ENCODE measurements around the gene PAM16.
"Not testable (repeated sequence)": the region's sequence is repeated elsewhere in the genome, so short reads cannot be mapped to it uniquely, and the experiment has no call there.

Gene PAM16

DNA sequence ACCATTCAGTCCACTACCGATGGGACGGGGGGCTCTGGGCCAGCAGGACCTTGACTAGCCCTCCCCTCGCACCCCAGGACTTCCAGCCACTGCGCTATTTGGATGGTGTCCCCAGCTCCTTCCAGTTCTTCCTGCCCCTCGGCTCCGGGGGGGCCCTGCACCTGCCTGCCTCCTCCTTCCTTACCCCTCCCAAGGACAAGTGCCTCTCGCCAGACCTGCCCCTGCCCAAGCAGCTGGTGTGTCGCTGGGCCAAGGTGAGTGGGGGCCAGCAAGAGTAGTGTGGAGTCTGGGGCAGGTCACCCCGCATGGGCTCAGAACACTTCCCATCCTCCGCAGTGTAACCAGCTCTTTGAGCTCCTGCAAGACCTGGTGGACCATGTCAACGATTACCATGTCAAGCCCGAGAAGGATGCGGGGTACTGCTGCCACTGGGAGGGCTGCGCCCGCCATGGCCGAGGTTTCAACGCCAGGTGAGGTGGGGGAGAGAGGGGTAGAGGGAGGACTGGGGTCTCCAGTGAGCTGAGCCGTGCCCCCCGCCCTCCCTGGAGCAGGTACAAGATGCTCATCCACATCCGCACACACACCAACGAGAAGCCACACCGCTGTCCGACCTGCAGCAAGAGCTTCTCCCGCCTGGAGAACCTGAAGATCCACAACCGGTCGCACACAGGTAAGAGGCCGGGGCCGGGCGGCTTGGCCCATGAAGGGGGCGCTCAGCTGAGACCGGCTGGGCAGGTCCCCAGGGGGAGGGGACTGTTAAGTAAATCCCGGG is 16.2 kb downstream of the PAM16 start:
- TF ChIP-seq, protein P1, sequence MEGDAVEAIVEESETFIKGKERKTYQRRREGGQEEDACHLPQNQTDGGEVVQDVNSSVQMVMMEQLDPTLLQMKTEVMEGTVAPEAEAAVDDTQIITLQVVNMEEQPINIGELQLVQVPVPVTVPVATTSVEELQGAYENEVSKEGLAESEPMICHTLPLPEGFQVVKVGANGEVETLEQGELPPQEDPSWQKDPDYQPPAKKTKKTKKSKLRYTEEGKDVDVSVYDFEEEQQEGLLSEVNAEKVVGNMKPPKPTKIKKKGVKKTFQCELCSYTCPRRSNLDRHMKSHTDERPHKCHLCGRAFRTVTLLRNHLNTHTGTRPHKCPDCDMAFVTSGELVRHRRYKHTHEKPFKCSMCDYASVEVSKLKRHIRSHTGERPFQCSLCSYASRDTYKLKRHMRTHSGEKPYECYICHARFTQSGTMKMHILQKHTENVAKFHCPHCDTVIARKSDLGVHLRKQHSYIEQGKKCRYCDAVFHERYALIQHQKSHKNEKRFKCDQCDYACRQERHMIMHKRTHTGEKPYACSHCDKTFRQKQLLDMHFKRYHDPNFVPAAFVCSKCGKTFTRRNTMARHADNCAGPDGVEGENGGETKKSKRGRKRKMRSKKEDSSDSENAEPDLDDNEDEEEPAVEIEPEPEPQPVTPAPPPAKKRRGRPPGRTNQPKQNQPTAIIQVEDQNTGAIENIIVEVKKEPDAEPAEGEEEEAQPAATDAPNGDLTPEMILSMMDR (IDR thresholded peaks at IDR 0.05; ENCODE audit: extremely low read depth, missing control alignments) = no peak
- no peak for DNase-seq (ENCODE audit: low spot score)

DNA sequence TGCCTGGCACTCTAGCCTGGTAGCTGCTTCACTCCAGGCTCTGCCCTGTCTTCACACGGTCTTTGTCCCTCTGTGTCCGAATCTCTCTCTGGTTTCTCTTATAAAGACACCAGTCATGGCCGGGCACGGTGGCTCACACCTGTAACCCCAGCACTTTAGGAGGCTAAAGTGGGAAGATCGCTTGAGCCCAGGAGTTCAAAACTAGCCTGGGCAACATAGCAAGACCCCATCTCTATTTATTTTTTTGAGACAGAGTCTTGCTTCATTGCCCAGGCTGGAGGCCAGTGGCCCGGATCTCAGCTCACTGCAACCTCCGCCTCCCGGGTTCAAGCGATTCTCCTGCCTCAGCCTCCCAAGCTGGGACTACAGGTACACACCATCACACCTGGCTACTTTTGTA is 17.4 kb downstream of the PAM16 start:
- not testable (repeated sequence) for DNase-seq (ENCODE audit: low spot score)

DNA sequence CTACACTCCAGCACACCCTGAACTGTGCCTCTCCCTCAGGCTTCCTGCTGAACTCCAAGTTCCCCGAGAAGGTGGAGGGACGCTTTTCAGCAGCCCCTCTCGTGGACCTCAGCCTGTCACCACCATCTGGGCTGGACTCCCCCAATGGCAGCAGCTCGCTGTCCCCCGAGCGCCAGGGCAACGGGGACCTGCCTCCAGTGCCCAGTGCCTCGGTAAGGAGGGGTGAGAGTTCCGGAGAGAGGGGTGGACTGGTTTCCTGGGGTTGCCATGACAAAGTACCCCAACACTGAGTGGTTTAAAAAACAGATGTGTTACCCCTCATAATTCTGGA is 17.8 kb downstream of the PAM16 start:
- TF ChIP-seq, protein P1 (IDR thresholded peaks at IDR 0.05; ENCODE audit: extremely low read depth, missing control alignments) = no peak
- DNase-seq (ENCODE audit: low spot score) = no peak

DNA sequence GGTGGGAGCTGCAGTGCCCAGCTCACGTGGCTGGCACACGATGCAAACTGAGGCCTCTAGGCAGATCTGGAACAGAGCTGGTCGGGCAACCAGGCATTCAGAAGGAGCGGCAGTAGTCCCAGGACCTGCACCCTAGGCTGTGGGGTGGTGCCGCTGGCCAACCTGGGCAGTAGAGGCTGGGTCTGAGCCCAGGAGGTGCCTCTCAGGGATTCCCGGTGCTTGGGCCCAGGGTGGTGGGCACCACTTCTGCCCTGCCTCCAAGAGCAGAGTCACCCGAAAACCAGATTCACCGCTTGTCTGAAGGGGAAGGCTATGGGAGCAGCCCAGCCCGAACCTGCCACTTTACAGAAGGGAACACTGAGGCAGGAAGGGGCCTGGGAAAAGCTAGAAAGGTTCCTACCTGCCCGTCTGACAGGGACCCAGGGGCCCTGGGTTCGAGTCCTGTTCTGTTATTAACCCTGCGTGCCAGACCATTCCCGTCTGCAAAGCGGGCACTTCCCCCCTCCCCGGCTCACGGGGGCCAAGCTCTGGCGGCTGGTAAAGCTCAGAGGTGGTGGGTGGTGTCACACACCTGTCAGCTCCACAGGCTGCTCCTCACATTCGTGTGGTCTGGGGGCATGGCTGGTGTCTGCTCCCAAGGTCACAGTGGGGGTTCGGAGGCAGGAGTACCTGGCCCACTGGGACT is 18.4 kb downstream of the PAM16 start:
- TF ChIP-seq, protein P1 (IDR thresholded peaks at IDR 0.05; ENCODE audit: extremely low read depth, missing control alignments) = no peak
- no peak for DNase-seq (ENCODE audit: low spot score)

DNA sequence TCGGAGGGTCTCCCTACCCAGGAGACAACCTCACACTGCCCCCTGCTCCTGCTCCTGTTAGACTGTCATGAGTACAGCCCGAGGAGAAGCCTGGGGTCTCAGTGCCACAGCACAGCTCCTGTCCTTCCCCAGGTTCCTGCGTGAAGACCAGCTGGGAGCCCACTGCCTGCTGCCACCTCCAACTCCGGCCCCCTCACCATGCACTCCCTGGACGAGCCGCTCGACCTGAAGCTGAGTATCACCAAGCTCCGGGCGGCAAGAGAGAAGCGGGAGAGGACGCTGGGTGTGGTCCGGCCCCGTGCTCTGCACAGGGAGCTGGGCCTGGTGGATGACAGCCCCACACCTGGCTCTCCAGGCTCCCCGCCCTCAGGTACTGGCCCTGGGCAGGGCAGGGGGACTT is 19.0 kb downstream of the PAM16 start:
- TF ChIP-seq, protein P1 (IDR thresholded peaks at IDR 0.05; ENCODE audit: extremely low read depth, missing control alignments) = no peak
- no peak for DNase-seq (ENCODE audit: low spot score)

DNA sequence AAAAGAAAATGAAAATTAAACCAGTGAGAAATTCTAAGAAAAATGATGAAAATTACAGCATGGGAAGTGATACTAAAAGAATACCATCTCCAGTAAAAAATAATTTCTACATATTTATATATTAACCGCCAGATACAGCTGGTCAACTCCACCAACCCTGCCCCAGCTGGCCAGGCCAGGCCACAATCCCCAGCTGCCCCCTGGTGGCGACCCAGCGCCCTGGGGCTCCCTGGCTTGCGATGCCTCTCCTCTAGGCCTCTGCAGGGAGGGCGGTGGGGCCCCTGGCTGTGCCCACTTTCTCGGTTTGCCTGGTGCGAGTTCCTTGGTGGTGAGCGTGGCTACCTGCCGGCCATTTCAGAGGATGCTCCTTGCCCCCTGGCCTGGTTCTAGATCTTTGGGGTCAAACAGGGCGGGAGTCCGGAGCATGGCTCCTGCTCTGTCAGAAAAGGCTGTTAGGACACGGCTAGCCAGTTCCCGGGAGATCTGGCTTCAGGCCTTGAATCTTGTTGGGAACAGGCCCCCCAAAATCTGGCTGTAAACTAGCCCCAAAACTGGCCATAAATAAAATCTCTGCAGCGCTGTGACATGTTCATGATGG is 20.7 kb downstream of the PAM16 start:
- TF ChIP-seq, protein P1 (IDR thresholded peaks at IDR 0.05; ENCODE audit: extremely low read depth, missing control alignments) = peak; percentile 89

DNA sequence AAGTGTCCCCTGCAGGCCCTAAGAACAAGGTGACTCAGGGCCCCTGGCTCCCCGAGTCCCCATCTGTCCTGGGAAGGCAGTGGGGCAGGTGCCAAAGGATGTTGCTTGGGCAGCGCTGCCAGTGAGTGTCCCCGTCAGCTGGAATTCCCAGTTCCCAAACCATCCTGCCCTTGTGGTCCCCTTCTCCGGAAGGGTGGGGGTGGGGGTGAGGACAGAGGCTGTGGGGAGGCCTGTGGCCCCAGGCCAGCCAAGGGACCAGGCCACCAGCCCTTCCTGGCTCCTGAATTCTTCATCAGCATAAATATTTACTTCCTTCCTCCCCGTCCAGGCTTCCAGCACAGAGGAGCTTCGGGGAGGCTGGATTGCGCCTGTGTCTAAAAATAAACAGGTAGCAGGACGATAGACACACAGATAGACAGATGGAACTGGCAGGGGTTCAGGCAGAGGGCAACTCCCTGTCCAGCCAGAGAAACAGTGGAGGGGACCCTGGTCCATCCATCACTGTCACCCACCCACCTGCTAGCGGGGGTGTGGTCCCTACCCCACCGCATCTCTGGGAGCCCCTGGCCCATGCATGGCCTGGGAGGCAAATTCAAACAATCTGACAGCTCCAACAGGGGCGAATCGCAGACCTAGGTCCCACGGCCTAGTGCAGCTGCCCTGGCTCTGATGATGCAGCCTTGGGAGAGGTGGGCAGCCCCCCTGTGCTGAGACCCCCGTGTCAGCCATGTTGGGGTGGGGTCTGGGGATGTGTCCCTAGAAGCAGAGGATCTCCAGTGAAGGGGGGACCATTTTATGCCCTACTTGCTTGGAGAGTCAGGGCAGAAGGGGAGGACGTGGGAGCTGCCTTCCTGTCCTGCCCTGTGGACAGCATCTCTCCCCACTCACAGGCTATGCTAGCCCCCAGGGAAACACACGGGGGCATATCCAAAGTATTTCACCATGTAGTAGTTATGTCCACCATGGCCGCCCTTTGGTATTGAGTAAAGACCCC is 22.0 kb downstream of the PAM16 start:
- DNase-seq (ENCODE audit: low spot score) = no peak
- TF ChIP-seq, protein P1 (IDR thresholded peaks at IDR 0.05; ENCODE audit: extremely low read depth, missing control alignments) = no peak

More for the DNA sequence above, 20.7 kb downstream of the PAM16 start:
- DNase-seq (ENCODE audit: low spot score) = peak; percentile 92
